NCI-H2196 treated with DMSO at 0.1 percent for 48 hours (cell line): ENCODE measurements around the gene RHBDD2.

Experiments used
- DNase-seq: peaks from one replicate; lab custom pipeline; 2025; ENCODE audit not compliant: unreplicated experiment; lab: John Stamatoyannopoulos, UW

Gene RHBDD2

DNA sequence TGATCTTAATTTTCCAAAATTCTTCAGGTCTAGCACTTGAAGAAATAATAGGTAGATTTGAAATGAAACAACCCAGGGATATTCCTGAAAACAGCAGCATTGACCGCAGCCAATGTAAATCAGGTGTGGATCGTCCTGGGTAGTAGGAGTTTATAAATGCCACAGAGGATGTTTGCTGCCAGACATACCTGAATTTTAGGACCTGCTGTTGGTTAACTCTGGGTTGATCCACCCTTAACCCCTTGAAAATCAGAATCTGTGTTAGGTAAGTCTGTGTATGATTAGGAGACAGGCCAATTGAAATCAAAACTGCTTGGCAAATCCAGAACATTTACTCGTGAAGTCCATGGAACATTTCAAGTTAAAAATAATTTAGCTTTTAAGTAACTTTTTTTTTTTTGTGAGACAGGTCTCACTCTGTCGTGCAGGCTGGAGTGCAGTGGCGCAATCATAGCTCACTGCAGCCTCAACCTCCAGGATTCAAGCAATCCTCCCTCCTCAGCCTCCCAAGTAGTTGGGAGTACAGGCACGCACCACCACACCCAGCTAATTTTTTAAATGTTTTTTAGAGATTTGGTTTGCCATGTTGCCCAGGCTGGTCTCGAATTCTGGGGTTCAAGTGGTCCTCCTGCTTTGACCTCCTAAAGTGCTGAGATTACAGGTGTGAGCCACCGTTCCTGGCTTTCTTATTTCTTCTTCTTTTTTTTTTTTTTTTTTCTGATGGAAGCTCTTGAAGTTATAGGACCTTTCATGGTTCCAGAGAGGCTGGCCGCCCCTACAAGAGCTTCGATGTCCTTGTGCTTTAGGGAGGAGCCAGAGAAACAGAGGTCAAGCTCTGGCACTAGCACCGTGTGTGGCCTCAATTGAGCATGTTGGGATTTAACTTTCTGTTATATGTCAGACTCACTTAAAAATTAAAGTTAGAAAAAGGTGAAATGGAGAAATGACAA is 38.1 kb downstream of the RHBDD2 start:
- DNase-seq, result no peak

DNA sequence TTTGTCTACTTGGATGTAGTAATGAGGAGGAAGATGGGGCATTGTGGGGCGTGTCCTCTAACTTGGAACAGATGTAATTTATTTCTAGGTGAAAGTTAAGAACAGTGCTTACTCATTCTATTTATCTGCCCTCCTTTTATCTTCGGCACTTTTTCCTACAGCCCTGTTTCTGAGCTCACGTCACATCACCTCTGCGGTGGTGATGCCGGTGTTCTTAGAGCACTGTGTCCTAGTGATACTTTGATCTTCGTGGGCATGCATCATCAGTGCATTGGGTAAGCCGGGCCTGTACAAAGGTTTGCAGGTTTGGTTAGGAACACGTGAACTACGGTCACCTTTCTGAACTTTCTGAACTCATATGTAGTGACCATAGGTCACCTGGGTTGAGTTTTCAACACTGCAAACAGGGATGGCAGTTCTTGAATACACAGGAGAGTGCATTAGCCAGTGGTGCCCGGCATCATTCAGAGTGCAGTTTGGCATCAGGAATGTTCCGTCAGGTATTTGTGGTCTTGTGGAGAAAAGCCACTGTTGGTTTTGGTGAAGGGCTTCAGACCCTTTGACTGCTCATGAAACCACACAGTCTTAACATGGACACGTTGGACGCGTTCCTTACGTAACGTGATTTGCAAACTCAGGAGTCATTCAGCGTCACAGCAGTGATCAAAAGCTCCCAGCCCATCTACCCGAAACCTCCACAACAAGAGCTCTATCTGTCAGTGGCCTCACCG is 41.8 kb downstream of the RHBDD2 start:
- no peak for DNase-seq

GRCh38 chr7:75921479-75921878 is 42.6 kb downstream of the RHBDD2 start:
- no peak for DNase-seq

DNA sequence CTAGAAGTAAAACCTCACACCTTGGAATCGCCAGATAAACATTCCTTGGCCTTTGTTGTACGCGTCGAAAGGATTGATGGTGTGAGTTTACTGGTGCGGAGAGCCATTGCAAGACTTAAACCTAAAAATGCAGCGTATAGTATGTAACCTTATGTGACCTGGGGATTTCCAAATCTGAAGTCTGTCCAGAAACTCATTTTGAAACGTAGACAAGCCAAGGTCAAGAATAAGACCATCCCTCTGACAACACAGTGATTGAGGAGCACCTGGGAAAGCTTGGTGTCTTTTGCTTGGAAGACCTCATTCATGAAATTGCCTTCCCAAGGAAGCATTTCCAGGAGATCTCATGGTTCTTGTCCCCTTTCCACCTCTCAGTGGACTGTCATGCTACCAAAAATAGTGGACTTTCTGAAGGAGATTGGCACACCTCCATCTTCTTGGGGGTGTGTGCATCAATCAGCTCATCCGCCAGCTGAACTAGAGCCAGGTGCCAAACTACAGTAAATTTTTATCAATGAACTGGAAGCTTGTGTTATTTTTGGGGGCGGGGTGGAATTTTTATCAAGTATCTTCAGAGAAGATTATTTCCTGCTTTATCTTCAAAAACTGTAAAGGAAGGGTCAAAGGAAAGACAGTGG is 44.3 kb downstream of the RHBDD2 start:
- DNase-seq, result no peak

GRCh38 chr7:75924256-75924655 is 45.4 kb downstream of the RHBDD2 start:
- DNase-seq, result no peak

DNA sequence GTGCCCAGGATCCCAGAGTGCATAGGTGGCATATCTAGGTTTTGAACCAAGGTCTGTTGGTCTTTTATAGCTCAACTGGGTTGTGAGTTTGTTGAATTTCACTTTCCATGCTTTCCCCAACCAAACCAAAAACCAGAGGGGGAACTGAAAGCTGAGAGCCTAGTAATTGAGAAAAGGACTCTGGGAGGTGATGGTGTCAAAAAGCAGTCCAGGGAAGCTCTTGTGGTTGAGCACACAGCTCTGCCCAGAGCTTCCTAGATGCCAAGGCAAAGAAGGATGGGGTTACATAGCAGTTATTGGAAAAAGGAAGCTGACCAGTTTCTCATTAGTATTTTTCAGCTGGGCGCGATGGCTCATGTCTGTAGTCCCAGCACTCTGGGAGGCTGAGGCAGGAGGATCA is 46.1 kb downstream of the RHBDD2 start:
- DNase-seq, result no peak

DNA sequence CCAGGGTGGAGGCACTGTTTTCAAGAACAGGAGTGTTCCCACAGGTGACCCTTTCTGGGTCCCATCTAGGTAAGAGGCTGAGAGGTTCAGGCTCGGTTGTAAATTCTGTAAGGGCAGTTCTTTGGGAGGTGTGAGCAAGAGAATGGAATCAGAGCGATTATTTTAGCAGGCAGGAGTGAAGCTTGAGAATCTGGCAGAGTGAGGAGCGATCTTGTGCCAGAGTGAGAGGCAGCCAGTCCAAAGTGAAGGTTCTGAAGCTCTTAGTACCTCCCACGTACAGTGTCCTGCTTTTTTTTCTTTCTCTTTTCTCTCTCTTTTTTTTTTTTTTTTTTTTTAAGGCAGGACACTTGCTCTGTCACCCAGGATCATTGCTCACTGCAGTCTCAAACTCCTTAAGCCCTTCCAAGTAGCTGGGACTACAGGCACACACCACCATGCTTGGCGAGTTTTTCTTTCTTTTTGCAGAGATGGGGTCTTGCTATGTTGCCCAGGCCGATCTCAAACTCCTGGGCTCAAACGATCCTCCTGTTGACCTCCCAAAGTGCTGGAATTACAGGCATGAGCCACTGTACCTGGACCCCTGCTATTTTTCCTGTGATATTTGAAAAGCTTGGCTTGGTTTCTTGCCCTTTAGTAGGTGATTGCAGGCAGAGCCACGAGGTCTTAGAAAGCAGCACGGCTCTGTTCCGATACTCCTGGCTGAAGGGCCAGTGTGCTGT is 47.0 kb downstream of the RHBDD2 start:
- DNase-seq, result no peak

- DNase-seq, result no peak
Observed at GRCh38 chr7:75928568-75928914, 49.7 kb downstream of the RHBDD2 start.

DNA sequence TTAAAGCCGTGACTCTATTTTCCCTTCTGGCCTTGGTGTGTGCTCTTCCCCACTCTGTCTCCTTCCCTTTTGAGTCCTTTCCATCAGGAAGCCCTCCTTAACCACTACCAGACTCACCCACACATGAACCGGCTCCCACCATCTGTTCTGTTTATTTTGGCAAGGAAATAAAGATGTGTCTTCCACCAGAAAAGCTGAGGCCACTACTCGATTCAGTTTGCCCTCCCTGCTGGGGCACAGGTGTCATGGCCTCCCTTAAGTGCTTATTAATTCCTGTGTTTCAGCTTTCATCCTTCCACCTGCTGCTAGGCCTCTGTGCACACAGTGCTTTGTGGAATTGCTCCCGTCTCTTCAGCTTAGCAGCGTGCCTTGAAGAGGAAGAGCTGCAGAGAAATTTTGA is 52.8 kb downstream of the RHBDD2 start:
- peak; percentile 78 for DNase-seq

DNA sequence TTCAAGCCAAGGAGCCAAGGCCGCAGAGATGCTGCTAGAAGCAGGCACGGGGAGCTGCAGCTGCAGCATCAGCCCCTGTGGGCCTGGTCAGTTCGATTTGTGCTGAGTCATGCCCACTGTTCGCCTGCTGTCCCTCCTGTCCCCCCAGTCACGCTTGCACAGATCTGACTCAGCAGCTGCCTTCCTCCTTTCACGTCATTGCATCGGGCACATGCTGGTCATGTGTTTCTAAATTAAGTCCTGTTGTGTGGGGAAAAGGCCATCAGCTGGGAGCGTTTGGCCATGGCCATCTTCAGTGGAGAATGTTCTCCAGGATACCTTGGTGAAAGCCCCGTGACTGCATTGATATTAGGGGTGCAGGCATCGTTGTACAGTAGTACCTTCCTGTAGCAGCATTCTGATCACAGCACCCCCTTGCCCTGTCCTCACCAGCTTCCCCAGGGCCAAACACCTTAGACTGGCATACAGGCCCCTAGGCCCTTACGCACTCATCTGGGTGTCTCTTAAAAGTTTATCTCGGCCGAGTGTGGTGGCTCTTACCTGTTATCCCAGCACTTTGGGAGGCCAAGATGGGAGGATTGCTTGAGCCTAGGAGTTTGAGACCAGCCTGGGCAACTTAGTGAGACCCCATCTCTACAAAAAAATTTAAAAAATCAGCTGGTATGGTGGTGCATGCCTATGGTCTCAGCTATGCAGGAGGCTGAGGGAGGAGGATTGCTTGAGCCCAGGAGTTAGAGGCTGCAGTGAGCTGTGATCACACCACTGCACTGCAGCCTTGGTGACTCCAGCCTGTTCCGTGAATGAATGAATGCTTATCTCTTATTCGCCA is 59.3 kb downstream of the RHBDD2 start:
- DNase-seq, result no peak
